Measurements from ENCODE around the gene PTGDR2.

The PTGDR2 gene

DNA sequence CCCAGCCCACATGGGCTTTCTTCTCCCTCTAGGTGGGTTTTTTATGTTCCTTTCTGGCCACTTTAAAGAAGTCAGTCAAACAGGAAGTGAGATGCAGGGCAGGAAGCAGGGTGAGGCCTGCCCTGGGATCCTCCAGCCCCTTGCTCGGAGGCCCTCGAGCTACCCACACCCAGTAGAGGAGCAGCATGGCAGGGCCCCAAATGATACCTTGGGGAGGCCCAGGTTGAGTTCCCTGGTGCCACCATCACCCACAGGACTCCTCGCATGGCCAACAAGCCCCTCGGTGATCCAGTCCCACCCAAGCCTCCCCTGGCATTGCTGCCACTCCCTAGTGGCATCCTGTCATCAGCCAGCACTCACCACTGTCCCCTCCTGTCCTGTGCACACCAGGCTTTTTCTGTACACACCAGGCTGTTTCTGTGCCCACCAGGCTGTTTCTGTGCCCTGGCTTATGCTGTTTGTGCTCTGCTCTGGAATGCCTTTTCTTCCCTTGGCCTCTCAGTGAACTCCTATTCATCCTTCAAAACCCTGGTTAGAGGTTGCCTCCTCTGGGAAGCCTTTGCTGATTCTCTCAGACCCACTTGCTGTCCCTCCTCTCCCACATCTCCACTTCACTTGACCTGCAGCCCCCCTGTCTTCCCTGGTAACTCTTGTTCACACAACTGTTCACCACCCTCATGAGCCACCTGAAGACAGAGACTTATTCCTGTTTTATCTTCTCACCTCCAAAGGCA is 3.1 kb upstream of the PTGDR2 start:
- no peak for DNase-seq (ENCODE audit: low read depth)

- DNase-seq (ENCODE audit: low read depth), result no peak
Measured at GRCh38 chr11:60858236-60858635, 2.5 kb upstream of the PTGDR2 start.

GRCh38 chr11:60857378-60858232 is 1.9 kb upstream of the PTGDR2 start:
- DNase-seq (ENCODE audit: low read depth), result peak; percentile 61

DNA sequence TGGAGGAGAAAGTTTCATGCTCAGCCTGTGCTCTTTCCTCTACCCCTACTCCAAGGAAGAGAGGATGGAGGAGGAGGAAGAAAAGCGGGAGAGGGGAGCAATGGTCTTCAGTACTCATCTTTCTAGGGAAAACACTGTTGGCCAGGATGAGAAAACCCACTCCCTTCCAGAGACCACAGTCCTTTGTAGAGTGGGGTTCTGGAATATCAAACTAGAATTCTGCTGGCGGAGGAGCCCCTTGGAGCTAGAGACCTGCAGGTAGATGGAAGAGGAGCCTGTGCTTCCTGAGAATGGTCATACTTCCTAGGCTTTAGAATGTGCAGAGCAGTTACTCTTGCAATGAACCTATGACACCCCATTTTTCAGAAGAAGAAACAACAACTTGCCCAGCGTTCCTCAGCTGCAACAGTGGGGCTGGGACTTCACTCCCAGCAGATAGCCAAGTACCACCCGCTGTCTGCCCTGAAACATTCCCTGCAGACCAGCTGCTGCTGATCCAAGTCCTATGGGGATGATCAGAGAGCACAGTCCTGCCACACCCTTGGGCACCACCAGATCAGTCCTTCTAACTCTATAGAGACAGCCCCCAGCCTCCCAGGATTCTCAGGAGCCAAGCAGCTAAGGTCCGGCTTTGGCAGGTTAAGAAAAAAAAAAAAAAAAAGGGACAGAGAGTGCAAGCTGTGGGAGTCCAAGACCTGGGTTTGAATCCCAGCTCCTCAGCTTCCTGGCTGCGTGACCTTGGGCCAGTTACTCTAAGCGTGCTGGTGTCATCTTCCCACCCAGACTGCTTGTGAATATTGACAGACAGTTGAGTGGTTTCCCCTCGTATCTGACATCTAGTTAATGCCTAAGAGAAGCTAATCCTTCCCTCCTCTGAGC is 664 bp downstream of the PTGDR2 start:
- no peak for DNase-seq (ENCODE audit: low read depth)

GRCh38 chr11:60854140-60854846 is 1.5 kb downstream of the PTGDR2 start:
- DNase-seq (ENCODE audit: low read depth), result no peak

GRCh38 chr11:60852982-60853950 is 2.5 kb downstream of the PTGDR2 start:
- DNase-seq (ENCODE audit: low read depth), result no peak

DNA sequence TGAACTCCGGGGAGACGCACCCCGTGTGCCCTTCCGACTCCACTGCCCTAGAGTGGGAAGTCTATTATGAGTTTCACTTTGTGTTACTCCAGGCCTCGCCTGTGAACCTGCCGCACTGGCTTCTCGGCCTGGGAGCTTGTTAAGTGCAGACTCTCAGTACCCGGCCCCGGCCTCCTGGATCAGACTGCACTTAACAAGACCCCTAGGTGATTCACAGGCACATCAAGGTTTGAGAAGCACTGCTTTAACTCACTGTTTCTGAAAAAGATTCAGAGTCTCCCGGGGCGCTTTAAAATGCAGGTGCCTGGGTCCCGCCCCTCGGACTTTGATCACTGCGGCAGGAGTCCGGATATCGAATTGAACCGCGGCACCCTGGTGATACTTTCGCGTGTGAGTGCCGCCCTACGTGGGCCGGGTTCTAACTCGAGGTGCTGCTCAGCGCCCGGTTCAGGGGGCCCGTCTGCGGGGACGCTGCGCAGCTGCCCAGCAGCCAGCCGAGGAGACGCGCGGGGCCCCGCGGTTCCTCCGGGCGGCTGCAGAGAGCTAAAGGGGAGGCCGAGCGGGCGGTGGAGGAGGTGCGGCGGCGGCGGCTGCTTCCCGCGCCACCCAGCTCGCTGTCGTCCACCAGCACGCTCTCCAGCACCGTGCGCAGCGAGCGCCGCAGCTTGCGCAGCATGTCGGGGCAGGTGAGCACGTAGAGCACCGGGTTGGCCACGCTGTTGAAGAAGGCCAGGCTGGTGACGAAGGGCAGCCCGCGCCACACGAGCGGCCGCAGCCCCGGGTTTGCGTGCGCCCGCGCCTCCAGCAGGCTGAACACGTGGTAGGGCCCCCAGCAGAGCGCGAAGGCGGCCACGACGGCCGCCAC is 3.4 kb downstream of the PTGDR2 start:
- no peak for DNase-seq (ENCODE audit: low read depth)

DNA sequence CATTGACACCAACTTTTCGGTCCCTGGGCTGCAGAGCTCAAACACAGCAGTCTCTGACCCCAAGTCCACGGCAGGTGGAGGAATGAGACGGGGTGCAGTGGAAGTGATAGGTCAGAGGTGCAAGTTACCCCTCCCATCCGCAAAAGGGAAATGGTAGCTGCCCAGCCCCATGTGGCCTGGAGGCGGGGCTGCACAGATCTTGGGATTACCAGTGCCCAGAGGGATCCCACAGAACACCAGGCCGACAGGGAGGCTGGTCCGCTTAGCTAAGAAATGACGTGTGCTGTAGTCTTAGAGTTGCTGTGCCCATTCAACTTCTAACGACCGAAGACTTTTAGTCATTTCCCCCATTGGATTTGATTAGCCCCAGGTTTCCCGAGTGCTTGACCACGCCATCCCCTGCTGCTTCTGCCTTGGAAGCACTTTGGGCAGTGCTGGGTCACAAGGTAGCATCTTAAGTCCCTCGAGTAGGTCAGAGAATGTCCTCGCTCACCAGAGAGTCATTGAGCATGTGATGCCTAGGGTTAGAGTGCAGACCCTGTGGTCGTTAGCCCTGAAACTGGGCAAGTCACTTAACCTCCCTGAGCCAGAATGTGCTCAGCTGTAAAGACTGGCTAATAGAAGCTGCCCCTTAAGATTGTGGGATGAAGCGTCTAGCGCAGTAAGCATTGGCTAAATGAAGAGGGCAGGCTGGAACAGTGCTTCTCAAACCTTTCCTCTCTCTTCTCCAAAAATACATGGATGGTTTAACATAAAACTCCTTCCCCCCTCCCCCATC is 4.2 kb downstream of the PTGDR2 start:
- DNase-seq (ENCODE audit: low read depth), result no peak

GRCh38 chr11:60849641-60850520 is 5.9 kb downstream of the PTGDR2 start:
- no peak for DNase-seq (ENCODE audit: low read depth)

DNA sequence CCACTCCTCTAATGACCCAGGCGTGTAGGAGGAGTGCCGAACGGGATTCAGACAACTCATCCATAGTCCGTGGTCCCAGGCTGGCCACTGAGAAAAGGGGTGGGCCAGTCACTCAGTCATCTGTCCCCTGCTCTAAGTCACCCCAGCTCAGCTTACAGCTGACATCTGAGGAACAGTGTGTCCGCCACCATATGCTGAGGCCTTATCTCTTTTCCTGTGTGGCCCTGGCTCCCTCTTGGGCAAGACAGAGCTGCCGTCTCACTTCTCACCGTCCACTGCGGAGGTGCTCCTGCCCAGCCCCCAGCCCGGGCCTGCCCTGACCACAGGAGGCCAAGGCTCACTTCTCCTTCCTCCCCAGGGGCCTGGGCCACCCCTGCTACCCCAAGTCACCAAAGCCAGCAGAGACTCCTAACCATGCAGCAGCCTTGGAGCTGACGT is 7.0 kb downstream of the PTGDR2 start:
- DNase-seq (ENCODE audit: low read depth), result no peak

GRCh38 chr11:60847896-60848295 is 7.9 kb downstream of the PTGDR2 start:
- DNase-seq (ENCODE audit: low read depth), result no peak

DNA sequence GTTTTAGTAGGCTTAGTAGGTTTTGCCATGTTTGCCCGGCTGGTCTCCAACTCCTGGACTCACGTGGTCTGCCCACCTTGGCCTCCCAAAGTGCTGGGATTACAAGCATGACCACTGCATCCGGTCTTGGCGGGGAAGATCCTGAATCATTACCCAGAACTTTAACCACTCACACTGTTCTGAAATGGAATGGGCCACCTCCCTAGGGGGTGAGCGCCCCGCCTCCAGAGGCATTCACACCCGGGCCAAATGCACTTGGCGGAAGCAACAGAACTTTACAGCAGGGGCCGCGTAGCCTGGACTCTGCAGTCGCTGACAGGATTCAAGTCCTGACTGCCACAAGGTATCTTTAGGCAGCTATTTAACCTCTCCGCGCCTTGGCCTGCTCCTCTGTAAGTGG is 8.5 kb downstream of the PTGDR2 start:
- DNase-seq (ENCODE audit: low read depth), result no peak

GRCh38 chr11:60845338-60845737 is 10.4 kb downstream of the PTGDR2 start:
- no peak for DNase-seq (ENCODE audit: low read depth)

DNA sequence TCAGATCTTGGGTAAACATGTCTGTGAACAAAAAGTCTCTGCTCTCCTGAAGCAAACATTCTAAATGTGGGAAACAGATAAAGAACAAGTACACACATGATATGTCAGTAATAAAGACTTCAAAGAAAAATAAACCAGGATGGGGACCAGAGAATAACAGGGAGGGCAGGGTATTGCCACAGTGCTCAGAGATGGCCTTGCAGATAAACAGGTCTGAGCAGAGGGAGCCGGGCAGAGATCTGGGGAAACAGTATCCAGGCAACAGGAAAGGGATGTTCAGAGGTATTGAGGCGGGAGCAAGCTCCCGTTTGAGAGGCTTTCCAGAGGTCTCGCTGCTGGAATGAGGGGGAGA is 10.9 kb downstream of the PTGDR2 start:
- DNase-seq (ENCODE audit: low read depth), result no peak

GRCh38 chr11:60844045-60844869 is 11.5 kb downstream of the PTGDR2 start:
- peak; percentile 63 for DNase-seq (ENCODE audit: low read depth)

DNA sequence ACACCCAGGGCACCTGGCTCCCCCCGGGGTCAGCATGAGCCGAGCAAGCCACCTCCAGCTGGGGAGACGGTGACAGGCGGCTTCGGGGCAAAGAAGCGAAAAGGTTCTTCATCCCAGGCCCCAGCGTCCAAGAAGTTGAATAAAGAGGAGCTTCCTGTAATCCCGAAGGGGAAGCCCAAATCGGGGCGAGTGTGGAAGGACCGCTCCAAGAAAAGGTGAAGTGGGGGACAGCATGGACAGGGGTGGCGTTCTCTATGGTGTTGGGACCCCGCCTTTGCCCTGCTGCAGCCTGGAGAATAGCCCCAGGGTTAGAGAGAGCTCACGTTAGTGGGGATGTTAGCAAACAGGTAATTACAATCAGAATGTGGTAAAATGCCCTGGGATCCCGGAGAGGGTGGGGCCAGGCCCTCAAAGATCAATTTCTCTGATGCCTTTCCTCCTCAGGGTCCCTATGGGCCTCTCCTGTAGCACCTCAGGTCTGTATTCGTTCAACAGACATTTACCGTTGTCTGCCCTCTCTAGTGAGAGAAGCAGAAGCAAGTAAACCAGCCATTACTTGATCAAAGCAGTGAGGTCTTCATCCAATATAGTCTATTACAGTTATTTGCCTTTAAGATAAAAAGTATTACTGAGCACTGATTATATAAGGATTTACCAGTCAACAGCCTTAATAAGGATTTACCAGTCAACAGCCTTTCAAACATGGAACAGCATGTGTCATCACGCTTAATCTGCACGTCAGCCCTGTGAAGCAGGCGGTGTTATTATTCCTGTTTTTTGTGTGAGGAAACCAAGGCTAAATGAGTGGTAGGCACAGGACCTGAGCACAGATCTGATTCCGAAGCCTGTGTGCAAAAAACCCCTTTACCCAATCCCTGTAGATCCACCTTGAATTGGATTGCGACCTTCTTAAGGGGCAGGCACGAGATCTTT is 12.8 kb downstream of the PTGDR2 start:
- DNase-seq (ENCODE audit: low read depth), result peak; percentile 30

All from ELR (cell line).